Measurements from ENCODE around the gene LRRC4B. TPM values are rescaled to one million over a fixed set of nuclear protein-coding genes. Genes with fewer than 3 reads are reported as not detected.
A peak's percentile ranks its signal among the peaks of the same experiment; 100 is the strongest.

Gene LRRC4B
- total RNA-seq, 1 donor from 2014 or later, result 9.3 TPM

DNA sequence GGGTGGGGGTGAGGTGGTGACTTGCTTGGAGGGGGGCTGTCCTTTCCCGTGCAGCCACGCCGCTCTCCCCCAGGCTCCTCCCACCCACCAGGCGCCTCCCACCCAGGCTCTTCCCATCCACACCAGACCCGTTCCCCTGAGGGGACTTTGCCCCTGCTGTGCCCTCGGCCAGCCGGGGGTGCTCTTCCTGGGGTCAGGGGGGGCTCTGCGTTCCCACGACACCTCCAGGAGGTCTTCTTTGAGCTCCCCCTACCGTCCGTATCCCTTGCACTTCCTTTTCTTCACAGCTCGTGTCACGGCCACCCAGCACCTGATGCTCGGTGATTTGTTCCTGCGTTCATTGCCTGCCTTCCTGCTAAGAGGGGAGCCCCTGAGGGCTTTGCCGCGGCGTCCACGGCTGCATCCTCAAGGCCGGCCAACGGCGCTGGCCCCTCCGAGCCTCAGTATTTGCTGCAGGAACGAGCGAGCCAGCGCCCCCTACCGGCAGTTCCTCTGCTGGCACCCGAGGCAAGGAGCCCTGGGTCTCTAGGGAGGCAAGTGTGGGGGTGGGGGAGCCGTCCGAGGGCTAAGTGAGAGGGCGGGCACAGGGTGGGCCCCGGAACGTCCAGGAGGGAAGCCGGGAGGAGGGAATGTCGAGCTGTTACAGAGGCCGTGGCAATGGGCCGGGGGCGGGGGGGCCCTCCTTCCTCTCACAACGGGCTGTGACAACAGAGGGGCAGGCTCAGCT, 11.8 kb downstream of the LRRC4B start:
- H3K4me3 ChIP-seq (ENCODE audit: low read depth, low read length), result peak overlapping the region; percentile 30
- DNase-seq (ENCODE audit: low read depth), result peak; percentile 19
- no peaks in the 10 kb centered on the region for H3K36me3 ChIP-seq (ENCODE audit: control insufficient read depth, insufficient read depth, low read length)
- H3K27me3 ChIP-seq (ENCODE audit: control insufficient read depth, insufficient read depth, low read length), result peaks cover 33% of the 10 kb centered on the region
- TF ChIP-seq, protein P1, sequence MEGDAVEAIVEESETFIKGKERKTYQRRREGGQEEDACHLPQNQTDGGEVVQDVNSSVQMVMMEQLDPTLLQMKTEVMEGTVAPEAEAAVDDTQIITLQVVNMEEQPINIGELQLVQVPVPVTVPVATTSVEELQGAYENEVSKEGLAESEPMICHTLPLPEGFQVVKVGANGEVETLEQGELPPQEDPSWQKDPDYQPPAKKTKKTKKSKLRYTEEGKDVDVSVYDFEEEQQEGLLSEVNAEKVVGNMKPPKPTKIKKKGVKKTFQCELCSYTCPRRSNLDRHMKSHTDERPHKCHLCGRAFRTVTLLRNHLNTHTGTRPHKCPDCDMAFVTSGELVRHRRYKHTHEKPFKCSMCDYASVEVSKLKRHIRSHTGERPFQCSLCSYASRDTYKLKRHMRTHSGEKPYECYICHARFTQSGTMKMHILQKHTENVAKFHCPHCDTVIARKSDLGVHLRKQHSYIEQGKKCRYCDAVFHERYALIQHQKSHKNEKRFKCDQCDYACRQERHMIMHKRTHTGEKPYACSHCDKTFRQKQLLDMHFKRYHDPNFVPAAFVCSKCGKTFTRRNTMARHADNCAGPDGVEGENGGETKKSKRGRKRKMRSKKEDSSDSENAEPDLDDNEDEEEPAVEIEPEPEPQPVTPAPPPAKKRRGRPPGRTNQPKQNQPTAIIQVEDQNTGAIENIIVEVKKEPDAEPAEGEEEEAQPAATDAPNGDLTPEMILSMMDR (IDR thresholded peaks at IDR 0.05; ENCODE audit: insufficient read depth, low read length, poor library complexity, severe bottlenecking), result peak; percentile 93

DNA sequence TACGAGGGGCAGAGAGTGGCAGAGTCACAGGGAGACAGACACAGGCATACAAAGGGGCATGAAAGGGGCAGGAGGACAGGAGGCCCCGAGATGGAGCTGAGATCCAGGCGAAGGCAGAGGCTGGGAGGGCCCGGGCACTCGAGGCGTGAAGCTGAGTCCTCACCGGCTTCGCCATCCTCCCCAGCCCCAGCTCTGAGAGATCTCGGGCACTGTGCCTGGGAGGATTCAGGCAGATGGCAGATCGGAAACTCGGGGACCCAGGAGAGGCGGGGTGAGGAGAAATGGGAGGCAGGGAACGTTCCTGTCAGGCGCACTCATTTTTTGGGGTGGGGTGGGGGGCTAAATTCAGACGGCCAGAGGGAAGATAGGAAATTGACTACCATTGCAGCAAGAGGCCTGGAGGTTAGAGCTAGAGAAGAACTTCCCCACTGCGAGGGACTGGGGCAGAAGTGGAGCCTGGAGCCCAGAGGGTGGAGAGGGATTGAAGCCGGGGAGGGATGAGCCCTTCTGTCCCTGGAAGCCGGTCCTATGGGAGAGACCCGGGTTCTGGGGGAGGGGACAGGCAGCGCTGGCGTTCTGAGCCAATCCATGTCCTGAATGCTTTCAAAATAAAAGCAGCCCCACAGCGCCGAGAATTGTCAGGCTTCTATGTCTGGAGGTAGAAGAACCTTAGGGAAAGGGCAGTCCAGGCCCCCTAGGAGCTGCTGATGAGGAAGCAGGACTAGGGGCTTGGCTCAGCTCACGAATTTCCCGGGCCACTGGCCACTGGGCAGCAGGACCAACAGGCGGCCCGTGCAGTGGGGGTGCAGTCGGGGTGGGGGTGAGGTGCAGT, 12.6 kb downstream of the LRRC4B start:
- TF ChIP-seq, protein P1 (IDR thresholded peaks at IDR 0.05; ENCODE audit: insufficient read depth, low read length, poor library complexity, severe bottlenecking), result no peak
- peaks cover 41% of the 10 kb centered on the region for H3K27me3 ChIP-seq (ENCODE audit: control insufficient read depth, insufficient read depth, low read length)
- H3K4me3 ChIP-seq (ENCODE audit: low read depth, low read length), result no peak overlapping the region
- DNase-seq (ENCODE audit: low read depth), result no peak
- no peaks in the 10 kb centered on the region for H3K36me3 ChIP-seq (ENCODE audit: control insufficient read depth, insufficient read depth, low read length)

DNA sequence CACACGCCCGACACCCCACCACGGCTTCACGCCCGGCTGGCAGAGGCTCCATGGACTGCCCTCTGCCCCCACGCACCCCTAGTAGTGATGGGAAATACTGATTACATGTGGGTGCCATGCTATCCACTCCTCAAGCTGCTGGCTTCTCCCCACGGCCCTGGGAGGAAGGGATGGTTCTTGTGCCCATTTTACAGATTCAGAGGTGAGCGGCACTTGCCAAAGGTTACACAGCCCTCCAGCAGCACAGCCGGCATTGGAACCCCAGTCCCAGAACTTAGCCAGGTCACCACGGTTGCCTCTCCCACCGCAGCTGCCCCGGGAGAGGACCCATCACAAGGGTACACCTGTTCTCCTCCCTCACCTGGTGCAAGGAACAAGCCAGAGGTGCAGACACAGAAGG, 13.2 kb downstream of the LRRC4B start:
- Histone ChIP-seq H3K4me3 (ENCODE audit: low read depth, low read length) (no peak overlapping the region), H3K27me3 (ENCODE audit: control insufficient read depth, insufficient read depth, low read length) (peaks cover 45% of the 10 kb centered on the region), H3K36me3 (ENCODE audit: control insufficient read depth, insufficient read depth, low read length) (no peaks in the 10 kb centered on the region)
- TF ChIP-seq, protein P1 (IDR thresholded peaks at IDR 0.05; ENCODE audit: insufficient read depth, low read length, poor library complexity, severe bottlenecking), result no peak
- no peak for DNase-seq (ENCODE audit: low read depth)

DNA sequence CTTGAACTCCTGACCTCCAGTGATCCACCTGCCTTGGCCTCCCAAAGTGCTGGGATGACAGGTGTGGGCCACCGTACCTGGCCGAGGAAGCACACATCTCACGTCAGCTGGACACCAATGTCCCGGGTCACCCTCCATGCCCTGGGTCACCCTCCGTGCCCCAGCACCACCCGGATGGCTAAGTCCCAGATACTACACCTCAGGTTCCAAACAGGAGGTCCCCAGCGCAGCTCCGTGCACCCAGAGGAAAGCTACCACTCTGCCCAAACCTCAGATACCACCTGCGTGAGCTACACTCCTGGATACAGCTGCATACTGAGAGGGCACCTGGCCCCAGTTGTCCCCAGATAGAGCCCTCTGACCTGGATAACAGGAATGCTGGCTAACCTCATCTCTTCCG, 14.0 kb downstream of the LRRC4B start:
- H3K36me3 ChIP-seq (ENCODE audit: control insufficient read depth, insufficient read depth, low read length), result no peaks in the 10 kb centered on the region
- no peak overlapping the region for H3K4me3 ChIP-seq (ENCODE audit: low read depth, low read length)
- TF ChIP-seq, protein P1 (IDR thresholded peaks at IDR 0.05; ENCODE audit: insufficient read depth, low read length, poor library complexity, severe bottlenecking), result no peak
- peaks cover 46% of the 10 kb centered on the region for H3K27me3 ChIP-seq (ENCODE audit: control insufficient read depth, insufficient read depth, low read length)
- no peak for DNase-seq (ENCODE audit: low read depth)

DNA sequence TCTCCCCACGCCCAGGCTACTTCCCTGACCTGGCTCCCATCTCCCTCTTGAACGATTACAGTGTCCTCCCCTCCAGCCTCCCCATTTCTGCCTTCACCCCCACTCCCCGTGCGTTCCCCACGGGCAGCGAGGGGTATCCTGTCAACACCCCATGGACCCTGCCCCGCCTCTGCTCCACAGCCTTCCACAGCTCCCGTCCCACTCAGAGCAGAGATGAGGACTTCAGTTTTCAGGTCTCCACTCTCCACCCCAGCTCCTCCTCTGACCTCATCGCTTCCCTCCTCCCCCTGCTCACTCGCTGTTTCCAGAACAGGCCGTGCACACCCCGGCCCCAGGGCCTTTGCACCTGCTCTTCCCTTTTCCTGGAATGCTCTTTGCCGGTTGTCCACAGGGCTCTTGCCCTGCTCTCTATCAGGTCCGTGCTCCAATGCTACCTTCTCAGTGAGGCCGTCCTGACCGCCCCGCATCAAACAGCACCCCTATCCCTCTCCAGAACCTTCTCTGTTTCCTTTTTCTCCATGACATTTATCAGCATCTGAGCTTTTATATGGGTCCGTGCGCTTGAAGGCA, 15.0 kb downstream of the LRRC4B start:
- no peak for DNase-seq (ENCODE audit: low read depth)
- Histone ChIP-seq H3K4me3 (ENCODE audit: low read depth, low read length) (no peak overlapping the region), H3K36me3 (ENCODE audit: control insufficient read depth, insufficient read depth, low read length) (no peaks in the 10 kb centered on the region), H3K27me3 (ENCODE audit: control insufficient read depth, insufficient read depth, low read length) (peaks cover 46% of the 10 kb centered on the region)
- TF ChIP-seq, protein P1 (IDR thresholded peaks at IDR 0.05; ENCODE audit: insufficient read depth, low read length, poor library complexity, severe bottlenecking), result no peak
